SIG-M5 treated with dmso at 0.1 percent for 504 hours (cell line): Measurements from ENCODE around the gene GPRC5A.

ENCODE experiments used
- DNase-seq: peaks from one replicate; lab custom pipeline; 2025; ENCODE audit not compliant: unreplicated experiment; lab: John Stamatoyannopoulos, UW

GPRC5A gene

DNA sequence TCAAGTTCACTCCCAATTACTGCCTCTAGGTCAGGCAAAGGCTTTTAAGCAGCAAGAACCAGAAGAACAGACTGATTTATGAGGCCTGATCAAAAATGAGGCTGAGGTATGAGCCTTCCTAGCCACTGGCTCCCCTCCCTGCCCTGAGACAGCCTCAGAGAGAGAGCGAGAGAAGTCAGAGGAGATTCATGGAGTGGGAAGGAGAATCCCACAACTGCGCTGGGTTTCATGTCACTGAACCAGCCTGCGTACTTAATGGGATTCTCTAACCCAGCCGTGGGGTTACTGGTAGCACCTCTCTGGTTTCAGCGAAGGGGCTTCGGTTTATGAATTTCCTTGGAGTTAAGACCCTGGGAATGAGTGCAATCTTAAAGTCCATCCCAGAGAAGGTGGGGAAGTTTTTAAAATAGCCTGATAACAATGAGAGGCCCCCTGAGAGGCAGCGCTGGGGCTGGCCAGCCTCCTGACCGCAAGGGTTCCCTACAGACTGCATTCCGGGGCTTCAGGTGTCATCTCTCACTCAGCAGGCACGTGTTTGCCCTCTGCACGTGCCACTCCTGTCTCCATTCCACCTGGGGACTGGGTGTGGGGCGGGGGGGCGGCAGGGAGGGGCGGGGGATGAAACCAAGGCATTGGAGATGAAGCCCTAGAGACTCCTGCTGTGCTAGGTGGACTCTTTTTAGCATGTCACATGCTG, 6.1 kb upstream of the GPRC5A start:
- DNase-seq, result no peak

DNA sequence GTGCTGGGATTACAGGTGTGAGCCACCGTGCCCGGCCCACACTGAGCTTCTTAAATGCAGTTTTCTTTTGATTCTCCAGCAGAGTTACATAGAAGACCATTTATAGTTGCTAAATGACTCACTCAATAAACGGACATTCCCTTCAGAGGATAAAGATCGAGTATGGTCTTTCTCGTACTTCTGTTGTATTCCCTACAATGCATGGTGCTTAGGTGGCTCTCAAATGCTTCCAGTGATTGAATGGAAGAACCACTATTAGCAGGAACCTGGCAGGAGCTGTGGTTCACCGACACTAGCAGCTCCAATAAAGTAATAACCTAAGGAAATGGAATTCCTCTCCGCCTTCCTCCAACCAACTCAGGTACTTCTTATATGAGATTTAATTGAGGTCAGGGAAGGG, 3.9 kb upstream of the GPRC5A start:
- no peak for DNase-seq

DNA sequence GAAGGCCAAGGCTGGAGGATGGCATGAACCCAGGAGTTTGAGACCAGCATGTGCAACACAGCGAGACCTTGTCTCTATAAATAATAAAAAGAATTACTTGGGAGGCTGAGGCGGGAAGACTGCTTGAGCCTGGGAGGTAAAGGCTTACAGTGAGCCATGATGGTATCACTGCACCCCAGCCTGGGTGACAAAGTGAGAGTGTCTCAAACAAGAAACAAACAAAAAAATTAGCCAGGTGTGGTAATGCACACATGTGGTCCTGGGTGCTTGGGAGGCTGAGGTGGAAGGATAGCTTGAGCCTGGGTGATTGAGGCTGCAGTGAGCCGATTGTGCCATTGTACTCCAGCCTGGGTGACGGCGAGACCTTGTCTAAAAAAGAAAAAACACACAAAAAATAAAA, 1.7 kb upstream of the GPRC5A start:
- no peak for DNase-seq

DNA sequence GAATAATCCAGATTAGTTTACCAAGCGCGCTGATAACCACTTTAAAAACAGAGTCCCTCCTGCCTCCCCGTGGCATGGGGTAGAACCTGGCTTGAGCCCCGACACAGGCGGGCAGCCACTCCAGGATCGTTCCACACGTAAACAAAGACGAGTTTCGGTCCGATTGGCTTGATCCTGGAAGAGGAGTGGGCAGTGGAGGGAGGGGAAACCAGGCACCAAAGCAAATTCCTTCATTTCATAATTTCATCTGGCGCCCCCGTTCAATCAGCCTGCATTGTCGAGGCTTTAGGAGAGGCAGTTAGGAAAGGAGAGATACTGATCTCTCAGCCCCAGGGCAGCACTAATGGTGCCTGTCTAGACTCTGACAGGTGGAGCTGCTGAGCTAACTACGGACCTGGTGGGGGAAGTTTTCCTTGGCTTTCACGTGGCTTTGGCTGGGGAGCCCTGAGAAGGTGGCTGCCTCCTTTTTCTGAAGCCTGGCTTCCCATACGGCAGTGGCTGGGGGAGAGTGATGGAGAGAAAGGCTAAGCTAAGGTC, 751 bp upstream of the GPRC5A start:
- DNase-seq, result peak; percentile 55

DNA sequence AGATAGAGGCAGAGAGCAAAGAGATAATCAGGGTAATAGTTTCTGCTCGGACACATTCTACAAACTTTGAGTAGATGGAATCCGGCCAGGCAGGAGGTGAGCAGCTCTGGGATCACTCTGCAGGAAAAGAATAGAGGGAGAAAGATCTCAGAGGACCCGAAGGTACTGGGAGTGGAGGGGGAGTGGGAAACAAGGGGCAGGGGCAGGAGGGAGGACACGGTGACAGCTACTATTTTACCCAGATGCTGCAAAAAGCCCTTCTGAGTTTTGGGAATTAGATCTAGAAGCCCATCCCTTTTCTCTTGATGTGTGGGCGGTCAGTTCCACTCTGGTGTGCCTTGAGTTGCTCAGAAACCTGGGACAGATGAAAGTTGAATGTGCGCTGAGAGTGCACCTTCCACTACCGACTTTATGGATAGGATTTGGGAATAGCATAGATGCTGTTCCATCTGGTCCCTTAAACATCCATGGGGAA, 556 bp downstream of the GPRC5A start:
- no peak for DNase-seq

DNA sequence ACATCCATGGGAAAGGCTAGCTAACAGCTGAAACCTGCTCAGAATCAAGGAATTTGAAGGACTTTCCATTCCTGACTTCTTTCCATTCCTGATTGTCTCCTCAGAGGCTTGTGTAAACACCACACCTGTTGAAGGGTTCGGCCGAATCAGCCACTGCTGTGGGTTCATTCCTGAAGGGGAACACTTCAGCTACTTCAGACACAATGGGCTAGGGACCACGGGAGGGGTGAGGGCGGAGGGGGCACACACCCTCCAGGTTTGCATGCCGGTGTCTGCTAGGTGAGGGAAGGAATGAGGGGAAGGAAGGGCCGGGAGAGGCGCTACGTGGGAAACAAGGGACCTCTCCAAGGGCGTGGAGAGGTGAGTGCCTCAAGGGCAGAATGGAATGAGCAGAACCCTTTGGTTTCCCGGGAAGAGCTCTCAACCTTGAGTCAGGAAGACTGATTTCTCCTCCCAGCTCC, 1.3 kb downstream of the GPRC5A start:
- no peak for DNase-seq

DNA sequence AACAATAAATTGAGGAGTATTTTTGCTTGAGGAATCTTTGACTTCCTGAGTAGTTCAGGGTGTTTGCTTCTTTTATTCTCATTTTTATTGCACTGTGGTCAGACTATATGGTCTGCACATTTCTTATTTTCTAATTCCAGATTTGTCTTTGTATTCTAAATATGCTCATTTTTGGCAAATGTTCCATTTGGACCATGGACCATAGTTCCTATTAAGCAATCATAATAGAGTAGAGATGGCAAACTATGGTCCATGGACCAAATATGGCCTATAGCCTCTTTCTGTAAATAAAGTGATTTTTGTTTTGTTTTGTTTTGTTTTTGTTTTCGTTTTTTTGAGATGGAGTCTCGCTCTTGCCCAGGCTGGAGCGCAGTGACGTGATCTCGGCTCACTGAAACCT, 2.1 kb downstream of the GPRC5A start:
- no peak for DNase-seq

DNA sequence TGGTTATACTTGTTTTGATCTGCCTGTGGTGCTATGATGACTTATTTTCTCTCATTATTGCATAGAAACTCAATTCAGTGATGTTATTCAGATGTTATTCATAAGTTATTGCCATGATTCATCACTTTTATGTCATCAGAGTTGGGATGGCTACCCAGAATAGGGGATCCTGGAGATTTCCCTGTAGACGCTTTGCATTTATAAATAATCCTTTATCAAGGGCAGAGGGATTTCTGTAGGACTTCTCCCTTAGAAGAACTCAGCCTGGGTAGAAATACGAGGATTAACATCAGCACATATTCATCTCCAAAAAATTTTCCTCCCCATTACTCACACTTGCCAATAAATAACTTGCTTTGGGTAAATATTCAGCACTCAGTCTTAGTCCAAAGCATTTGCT, 4.9 kb downstream of the GPRC5A start:
- DNase-seq, result no peak

DNA sequence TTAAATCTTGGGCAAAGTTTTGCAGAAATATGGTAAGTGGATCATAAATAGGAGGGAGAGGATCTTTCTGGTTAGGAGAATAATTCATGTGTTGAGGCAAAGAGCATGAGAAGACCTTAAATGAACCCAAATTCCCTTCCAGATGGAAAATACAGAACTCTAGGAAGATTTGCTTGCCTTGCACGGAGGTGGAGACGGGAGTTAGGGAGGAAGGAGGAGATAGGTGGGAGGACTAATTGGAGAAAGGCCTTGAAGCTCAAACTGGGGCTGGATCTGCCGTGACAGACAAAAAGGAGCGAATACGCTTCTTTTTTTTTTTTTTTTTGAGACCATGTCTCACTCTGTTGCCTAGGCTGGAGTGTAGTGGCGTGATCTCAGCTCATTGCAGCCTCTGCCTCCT, 5.9 kb downstream of the GPRC5A start:
- DNase-seq, result no peak

DNA sequence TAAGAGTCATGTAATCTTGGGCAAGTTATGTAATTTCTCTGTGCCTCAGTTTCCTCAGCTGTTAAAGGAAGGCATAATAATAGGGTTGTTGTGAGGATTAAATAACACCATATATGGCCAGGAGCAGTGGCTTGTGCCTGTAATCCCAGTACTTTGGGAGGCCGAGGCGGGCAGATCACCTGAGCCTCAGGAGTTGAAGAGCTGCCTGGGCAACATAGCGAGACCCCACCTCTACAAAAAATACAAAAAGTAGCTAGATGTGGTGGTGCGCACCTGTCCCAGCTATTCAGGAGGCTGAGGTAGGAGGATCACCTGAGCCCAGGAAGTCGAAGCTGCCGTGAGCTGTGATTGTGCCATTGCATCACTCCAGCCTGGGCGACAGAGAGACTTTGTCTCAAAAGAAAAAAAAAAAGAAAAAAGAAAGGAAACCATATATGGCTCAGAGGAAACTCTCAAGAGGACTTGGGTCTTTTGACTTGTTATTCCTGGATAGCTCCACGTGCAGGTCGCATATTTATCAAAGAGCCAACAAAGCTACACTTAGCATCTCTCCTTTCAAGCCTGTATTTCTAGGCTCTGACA, 6.9 kb downstream of the GPRC5A start:
- DNase-seq, result no peak

DNA sequence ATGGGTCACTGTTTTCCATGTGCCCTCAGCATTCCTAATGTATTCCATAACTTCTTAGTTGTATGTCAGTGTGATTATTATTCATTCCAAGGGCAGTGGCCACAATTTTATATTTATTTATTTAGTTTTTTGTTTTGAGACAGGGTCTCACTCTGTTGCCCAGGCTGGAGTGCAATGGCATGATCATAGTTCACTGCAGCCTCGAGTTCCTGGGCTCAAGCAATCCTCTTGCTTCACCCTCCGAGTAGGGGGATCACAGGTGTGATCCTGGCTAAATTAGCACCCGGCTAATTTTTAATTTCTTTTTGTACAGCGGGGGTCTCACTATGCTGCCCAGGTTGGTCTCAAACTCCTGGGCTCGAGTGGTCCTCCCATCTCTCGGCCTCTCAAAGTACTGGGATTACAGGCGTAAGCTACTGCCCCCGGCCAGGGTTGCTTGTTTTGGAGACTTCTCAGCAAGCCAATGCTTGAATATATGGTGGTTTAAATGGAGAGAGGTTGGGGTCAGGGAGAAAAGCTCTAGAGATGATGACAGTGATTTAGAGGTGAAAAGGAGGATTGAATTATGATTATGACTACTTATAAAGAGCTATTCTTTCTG, 7.6 kb downstream of the GPRC5A start:
- DNase-seq, result no peak

DNA sequence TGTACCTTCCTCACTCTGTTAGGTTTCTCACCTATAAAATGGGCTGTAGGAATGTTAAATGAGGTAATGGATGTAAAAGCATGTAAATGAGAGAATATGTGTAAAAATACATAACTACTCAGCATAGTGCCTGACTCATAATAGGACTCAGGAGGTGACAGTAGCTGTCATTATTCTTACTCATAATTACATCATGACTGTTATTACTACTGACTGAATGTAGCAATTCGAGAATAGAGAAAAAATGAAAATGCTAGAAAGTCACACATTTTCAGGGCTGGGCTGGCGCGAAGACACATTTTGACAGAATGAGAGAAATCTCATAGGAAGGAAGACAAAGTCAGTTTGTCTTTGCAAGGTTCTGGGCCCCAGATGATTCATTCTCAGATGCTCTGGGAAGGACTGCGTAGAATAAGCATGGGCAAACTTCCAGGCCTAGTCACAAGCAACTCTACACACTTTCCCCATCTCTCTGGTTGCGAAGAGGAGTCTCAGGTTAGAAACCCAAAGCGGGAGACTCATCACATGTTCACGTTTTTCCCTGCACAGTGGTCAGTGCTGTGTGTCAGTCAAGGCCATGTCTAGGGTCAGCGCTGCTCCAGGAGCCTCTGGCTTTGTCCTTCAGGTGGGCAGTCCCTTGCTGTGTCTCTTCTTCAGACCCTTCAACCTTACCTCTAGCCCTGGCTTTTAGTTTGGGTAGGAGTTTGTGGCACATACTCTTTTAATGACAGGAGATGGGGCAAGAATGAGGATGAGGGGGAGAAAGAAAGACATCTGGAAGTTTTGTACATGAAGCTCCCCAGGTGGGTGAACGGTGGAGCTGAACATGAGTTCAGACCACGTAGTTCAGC, 8.4 kb downstream of the GPRC5A start:
- no peak for DNase-seq

DNA sequence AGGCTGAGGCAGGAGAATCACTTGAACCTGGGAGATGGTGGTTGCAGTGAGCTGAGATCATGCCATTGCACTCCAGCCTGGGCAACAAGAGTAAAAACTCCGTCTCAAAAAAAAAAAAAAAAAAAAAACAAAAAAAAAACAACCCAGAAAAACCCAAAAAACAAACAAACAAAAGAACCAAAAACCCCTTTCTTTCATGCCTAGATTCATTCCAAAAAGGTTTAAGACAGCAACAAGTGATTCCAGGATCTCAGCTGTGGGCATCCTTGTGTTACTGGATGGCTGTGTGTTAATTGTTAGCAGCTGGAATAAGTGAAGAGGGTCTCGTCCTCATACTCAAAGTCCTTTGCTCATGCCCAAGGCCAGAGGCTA, 9.4 kb downstream of the GPRC5A start:
- DNase-seq, result no peak

DNA sequence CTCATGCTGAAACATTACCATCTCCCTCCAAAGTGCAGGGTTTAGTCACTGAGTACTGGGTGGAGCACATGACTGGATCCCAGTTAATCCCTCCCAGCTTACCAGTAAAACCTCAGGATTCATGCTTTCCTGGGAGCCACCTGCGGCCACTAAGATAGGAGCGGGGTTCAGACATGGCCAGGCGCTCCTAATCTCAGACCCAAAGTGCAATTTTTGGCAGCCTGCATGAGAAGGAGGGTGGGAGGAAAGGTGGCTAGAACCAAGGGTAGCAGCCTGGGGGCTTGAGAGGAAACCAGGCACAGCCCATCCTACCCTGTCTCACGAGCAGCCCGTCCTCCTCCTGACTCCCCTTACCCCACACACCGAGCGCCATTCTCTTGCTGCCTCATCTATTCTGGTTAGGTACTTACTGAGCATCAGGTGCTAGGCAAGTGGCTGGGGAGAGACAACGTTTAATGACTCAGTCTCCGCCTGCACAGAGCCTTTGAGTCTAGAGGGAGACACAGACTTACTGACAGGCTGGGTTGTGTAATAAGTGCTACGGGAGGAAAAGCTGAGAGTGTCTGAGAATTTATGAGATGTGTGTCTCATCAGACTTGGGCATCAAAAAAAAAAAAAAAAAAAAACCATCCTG, 9.9 kb downstream of the GPRC5A start:
- peak; percentile 52 for DNase-seq

DNA sequence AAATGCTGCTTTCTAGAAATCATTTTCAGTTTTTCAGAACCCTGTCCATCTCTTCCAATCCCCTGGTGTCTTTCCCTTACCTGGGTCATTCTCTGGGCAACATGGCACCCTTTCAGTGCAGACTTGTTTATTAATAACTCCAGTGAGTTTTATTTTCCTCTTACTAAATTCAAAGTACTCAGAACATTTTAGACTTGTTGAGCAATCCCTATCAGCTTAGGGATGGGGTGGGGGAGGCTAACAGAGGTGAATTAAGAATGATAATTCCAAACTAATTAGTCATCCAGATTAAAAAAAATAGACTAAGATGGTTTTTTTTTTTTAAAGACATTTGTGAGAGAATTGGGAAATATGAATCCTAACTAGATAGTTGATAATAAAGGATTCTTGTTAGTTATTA, 10.7 kb downstream of the GPRC5A start:
- no peak for DNase-seq

DNA sequence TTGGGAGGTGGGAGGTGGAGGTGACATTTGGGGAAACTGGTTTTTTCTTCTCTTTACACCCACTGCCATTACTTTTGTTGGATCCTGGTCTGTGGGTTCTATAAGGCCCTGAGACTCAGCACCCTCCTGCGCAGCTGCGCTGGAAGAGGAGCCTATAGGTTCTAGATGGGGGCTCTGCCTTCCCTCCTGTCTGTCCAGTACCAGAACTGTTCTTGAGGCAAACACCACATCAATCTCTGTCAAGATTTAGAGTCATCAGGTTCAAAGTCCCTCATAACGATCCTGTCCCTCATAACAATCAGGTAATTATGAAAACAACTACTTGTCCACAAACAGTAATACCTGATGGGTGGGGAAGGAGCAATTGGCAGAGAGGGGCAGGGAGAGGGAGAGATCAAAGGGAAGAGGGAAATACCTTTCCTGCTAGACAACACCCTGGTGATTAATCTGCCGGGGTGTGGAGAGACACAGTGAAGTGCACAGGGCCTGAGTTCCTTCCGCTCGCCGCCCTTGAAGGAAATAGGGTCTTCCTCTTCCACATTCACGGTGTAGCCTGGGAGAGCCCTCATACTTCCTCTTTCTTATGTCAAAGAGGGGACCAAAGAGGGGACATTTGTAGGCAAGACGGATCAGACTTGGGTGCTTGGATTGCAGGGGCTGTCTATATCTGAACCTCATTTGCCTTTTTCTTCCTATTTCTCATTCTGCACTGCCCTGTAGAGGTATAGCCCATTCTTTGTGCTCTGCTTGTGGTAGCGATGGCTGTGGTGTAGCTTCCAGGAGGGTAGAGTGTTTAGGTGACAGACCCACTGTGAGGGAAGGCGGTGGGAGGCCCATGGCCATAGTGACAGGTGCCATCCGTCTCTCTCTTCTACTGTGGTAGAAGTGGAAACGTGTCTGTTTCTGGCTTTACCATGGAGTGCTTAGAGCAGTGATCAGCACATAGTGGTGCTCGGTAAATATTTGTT, 12.6 kb downstream of the GPRC5A start:
- DNase-seq, result no peak

DNA sequence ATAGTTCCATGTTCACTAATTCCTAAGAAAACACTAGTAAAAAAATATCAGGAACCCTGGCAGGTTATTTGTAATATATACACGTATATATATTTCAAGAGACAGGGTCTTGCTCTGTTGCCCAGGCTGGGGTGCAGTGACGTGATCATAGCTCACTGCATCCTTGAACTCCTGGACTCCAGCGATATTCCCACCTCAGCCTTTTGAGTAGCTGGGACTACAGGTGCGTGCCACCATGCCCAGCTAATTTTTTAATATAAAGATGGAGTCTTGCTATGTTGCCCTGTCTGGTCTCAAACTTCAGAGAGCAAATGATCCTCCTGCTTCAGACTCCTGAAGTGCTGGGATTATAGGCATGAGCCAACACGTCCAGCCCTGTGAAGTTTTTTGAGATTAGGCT, 16.2 kb downstream of the GPRC5A start:
- DNase-seq, result no peak

DNA sequence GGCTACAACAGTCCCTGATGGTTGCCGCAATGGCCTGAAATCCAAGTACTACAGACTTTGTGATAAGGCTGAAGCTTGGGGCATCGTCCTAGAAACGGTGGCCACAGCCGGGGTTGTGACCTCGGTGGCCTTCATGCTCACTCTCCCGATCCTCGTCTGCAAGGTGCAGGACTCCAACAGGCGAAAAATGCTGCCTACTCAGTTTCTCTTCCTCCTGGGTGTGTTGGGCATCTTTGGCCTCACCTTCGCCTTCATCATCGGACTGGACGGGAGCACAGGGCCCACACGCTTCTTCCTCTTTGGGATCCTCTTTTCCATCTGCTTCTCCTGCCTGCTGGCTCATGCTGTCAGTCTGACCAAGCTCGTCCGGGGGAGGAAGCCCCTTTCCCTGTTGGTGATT, 16.9 kb downstream of the GPRC5A start:
- no peak for DNase-seq

DNA sequence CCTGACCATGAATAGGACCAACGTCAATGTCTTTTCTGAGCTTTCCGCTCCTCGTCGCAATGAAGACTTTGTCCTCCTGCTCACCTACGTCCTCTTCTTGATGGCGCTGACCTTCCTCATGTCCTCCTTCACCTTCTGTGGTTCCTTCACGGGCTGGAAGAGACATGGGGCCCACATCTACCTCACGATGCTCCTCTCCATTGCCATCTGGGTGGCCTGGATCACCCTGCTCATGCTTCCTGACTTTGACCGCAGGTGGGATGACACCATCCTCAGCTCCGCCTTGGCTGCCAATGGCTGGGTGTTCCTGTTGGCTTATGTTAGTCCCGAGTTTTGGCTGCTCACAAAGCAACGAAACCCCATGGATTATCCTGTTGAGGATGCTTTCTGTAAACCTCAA, 17.3 kb downstream of the GPRC5A start:
- DNase-seq, result no peak
